HG02870 (cell line): ENCODE data around the gene SRGAP3.

Experiments used
- ATAC-seq: cut with Tn5 transposase; IDR thresholded peaks from one replicate; pipeline ENCODE4 v1.9.1; 2021; ENCODE audit warnings: mild to moderate bottlenecking, moderate library complexity; ENCODE audit not compliant: unreplicated experiment

Gene SRGAP3

GRCh38 chr3:9122732-9123364, 126.6 kb downstream of the SRGAP3 start:
- ATAC-seq = no peak

- no peak for ATAC-seq
Observed at GRCh38 chr3:9121366-9122001, 128.0 kb downstream of the SRGAP3 start.

- no peak for ATAC-seq
Observed at GRCh38 chr3:9119331-9119730, 130.1 kb downstream of the SRGAP3 start.

- ATAC-seq = no peak
Observed at GRCh38 chr3:9118222-9118621, 131.2 kb downstream of the SRGAP3 start.

- no peak for ATAC-seq
Observed at GRCh38 chr3:9117220-9117619, 132.2 kb downstream of the SRGAP3 start.

- no peak for ATAC-seq
Observed at GRCh38 chr3:9116336-9116735, 133.1 kb downstream of the SRGAP3 start.

GRCh38 chr3:9115336-9115735, 134.1 kb downstream of the SRGAP3 start:
- ATAC-seq = no peak

- no peak for ATAC-seq
Observed at GRCh38 chr3:9113040-9113439, 136.4 kb downstream of the SRGAP3 start.

GRCh38 chr3:9111866-9112265, 137.6 kb downstream of the SRGAP3 start:
- no peak for ATAC-seq

- no peak for ATAC-seq
Observed at GRCh38 chr3:9111417-9111816, 138.0 kb downstream of the SRGAP3 start.

- ATAC-seq = no peak
Observed at GRCh38 chr3:9110802-9111201, 138.6 kb downstream of the SRGAP3 start.

- no peak for ATAC-seq
Observed at GRCh38 chr3:9110316-9110715, 139.1 kb downstream of the SRGAP3 start.

- ATAC-seq = no peak
Observed at GRCh38 chr3:9109568-9109914, 139.9 kb downstream of the SRGAP3 start.

GRCh38 chr3:9108876-9109567, 140.4 kb downstream of the SRGAP3 start:
- no peak for ATAC-seq

- no peak for ATAC-seq
Observed at GRCh38 chr3:9107738-9108137, 141.7 kb downstream of the SRGAP3 start.

- no peak for ATAC-seq
Observed at GRCh38 chr3:9105421-9105820, 144.0 kb downstream of the SRGAP3 start.

- no peak for ATAC-seq
Observed at GRCh38 chr3:9104121-9104520, 145.3 kb downstream of the SRGAP3 start.

GRCh38 chr3:9102240-9102981, 147.0 kb downstream of the SRGAP3 start:
- ATAC-seq = no peak

- ATAC-seq = no peak
Observed at GRCh38 chr3:9101286-9101685, 148.2 kb downstream of the SRGAP3 start.

GRCh38 chr3:9100513-9100894, 148.9 kb downstream of the SRGAP3 start:
- ATAC-seq = peak; percentile 63

GRCh38 chr3:9099702-9100512, 149.5 kb downstream of the SRGAP3 start:
- no peak for ATAC-seq
